Panc1 (cell line): ENCODE results near the gene IL17RB.

Experiments used
- CTCF ChIP-seq: fragments of 450-650 bp; IDR thresholded peaks from 2 replicates; pipeline ENCODE4 v1.5.1; 2017; ENCODE audit warnings: mild to moderate bottlenecking
- POLR2AphosphoS5 ChIP-seq: IDR thresholded peaks from 2 replicates; pipeline ENCODE4 v1.6.1; 2012; ENCODE audit warnings: mild to moderate bottlenecking, low read depth, low read length, moderate library complexity
- REST ChIP-seq, 2 experiments: IDR thresholded peaks; 2 replicates each; pipeline ENCODE4 v1.6.1; 2011 to 2012; ENCODE audit warnings: low read depth in 2 of 2, control low read depth in 1 of 2, low read length in 1 of 2, mild to moderate bottlenecking in 1 of 2, moderate library complexity in 1 of 2; ENCODE audit not compliant: insufficient read depth in 1 of 2
- SIN3A ChIP-seq: IDR thresholded peaks from 2 replicates; pipeline ENCODE4 v1.6.1; 2012; ENCODE audit warnings: low read depth, mild to moderate bottlenecking, low read length, moderate library complexity, borderline replicate concordance; ENCODE audit not compliant: insufficient read depth
- TCF7L2 ChIP-seq: IDR thresholded peaks from 2 replicates; pipeline ENCODE4 v1.6.1; 2011; ENCODE audit warnings: mild to moderate bottlenecking, low read depth, low read length, inconsistent platforms

- TF ChIP-seq POLR2AphosphoS5: no peak
- TF ChIP-seq CTCF: no peak; the same call in 1 of the 2 replicates
- no peak for TF ChIP-seq TCF7L2
- TF ChIP-seq SIN3A: no peak
- TF ChIP-seq REST (IDR thresholded peaks at IDR 0.05; ENCODE audit: insufficient read depth in 1 of 2, low read depth in 2 of 2, low read length in 1 of 2): no peak
Measured at GRCh38 chr3:53841296-53841695, 5.1 kb upstream of the IL17RB start.
